HG02763 (cell line): ENCODE data around the gene KCNQ1OT1.

ENCODE experiments used
- ATAC-seq: cut with Tn5 transposase; IDR thresholded peaks from one replicate; pipeline ENCODE4 v1.9.1; 2021; ENCODE audit warnings: mild to moderate bottlenecking, moderate library complexity; ENCODE audit not compliant: unreplicated experiment

KCNQ1OT1 gene

GRCh38 chr11:2612884-2613571 lies 86.8 kb downstream of the KCNQ1OT1 start:
- ATAC-seq: no peak

- no peak for ATAC-seq
These were observed 90.4 kb downstream of the KCNQ1OT1 start for GRCh38 chr11:2609345-2609744.

- ATAC-seq: no peak
These were observed 100.1 kb downstream of the KCNQ1OT1 start for GRCh38 chr11:2599561-2600189.

GRCh38 chr11:2595204-2595603 lies 104.6 kb downstream of the KCNQ1OT1 start:
- no peak for ATAC-seq

- ATAC-seq: no peak
These were observed 105.5 kb downstream of the KCNQ1OT1 start for GRCh38 chr11:2594267-2594666.

- no peak for ATAC-seq
These were observed 106.3 kb downstream of the KCNQ1OT1 start for GRCh38 chr11:2593393-2593950.

- no peak for ATAC-seq
These were observed 107.0 kb downstream of the KCNQ1OT1 start for GRCh38 chr11:2592559-2593392.

- no peak for ATAC-seq
These were observed 108.0 kb downstream of the KCNQ1OT1 start for GRCh38 chr11:2591805-2592204.

- ATAC-seq: no peak
These were observed 108.6 kb downstream of the KCNQ1OT1 start for GRCh38 chr11:2590965-2591754.

- ATAC-seq: no peak
These were observed 109.4 kb downstream of the KCNQ1OT1 start for GRCh38 chr11:2590131-2590964.

GRCh38 chr11:2589538-2589934 lies 110.3 kb downstream of the KCNQ1OT1 start:
- no peak for ATAC-seq

GRCh38 chr11:2588809-2589537 lies 110.8 kb downstream of the KCNQ1OT1 start:
- no peak for ATAC-seq

GRCh38 chr11:2587976-2588748 lies 111.6 kb downstream of the KCNQ1OT1 start:
- ATAC-seq: no peak

- ATAC-seq: no peak
These were observed 112.5 kb downstream of the KCNQ1OT1 start for GRCh38 chr11:2587132-2587930.

- no peak for ATAC-seq
These were observed 113.0 kb downstream of the KCNQ1OT1 start for GRCh38 chr11:2586793-2587131.

GRCh38 chr11:2586087-2586792 lies 113.6 kb downstream of the KCNQ1OT1 start:
- no peak for ATAC-seq

- ATAC-seq: no peak
These were observed 114.2 kb downstream of the KCNQ1OT1 start for GRCh38 chr11:2585566-2586086.
